SK-N-MC (cell line): Measurements from ENCODE around the gene HHAT.

Experiments
- EZH2 ChIP-seq: fragments of 200-600 bp; sonication (generic); IDR thresholded peaks from one replicate; pipeline ENCODE4 v1.6.1; 2017; ENCODE audit warnings: antibody characterized with exemption
- POLR2AphosphoS5 ChIP-seq: IDR thresholded peaks from 2 replicates; pipeline ENCODE4 v1.6.1; 2012; ENCODE audit warnings: mild to moderate bottlenecking, low read depth, low read length, borderline replicate concordance

DNA sequence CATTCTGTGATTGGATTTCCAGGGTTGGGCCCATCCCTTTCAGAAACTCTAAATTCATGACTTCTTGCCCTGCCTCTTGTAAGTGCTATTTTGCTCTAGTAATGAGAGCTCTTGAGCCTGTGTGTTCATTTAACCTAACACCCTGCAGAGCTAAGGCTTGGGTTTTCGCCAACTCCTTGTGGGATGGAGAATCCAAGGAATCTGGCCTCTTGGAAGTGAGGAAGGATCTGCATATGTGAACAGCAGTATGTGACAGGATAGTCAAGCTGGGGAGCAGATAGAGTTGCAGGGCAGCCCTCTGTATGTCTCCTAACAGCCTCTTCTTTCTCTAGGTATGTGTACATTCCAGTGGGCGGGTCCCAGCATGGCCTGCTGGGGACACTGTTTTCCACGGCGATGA is 258.9 kb downstream of the HHAT start:
- no peak for TF ChIP-seq EZH2
- TF ChIP-seq POLR2AphosphoS5: no peak
